Measurements from ENCODE around the gene HAUS3.

- TF ChIP-seq ATF2 (IDR thresholded peaks at IDR 0.05; ENCODE audit: low read length) (no peak), TAF1 (IDR thresholded peaks at IDR 0.05; ENCODE audit: borderline replicate concordance, low read depth, low read length) (no peak), ZNF384 (IDR thresholded peaks at IDR 0.05; ENCODE audit: borderline replicate concordance, low read depth, low read length) (no peak), POLR2A (IDR thresholded peaks at IDR 0.05; ENCODE audit: low read depth, low read length) (no peak), TCF7 (IDR thresholded peaks at IDR 0.05; ENCODE audit: borderline replicate concordance) (no peak), EZH2 (IDR thresholded peaks at IDR 0.05; ENCODE audit: borderline replicate concordance, control insufficient read depth, low read depth, low read length) (no peak), CTCF (IDR thresholded peaks at IDR 0.05 in 2 of 3, conservative IDR thresholded peaks at IDR 0.05 in 1 of 3; ENCODE audit: control insufficient read depth in 2 of 3, extremely low read depth in 1 of 3, insufficient read depth in 1 of 3, low read depth in 3 of 3, low read length in 3 of 3) (no peak), CEBPB (IDR thresholded peaks at IDR 0.05; ENCODE audit: borderline replicate concordance in 1 of 2, low read depth in 2 of 2, low read length in 2 of 2) (no peak), ZZZ3 (IDR thresholded peaks at IDR 0.05; ENCODE audit: control insufficient read depth, insufficient read length, low read depth) (no peak), POLR2AphosphoS5 (IDR thresholded peaks at IDR 0.05; ENCODE audit: low read length) (no peak), MYC (IDR thresholded peaks at IDR 0.05; ENCODE audit: insufficient read depth, insufficient read length, insufficient replicate concordance, low read length, severe bottlenecking) (no peak)
Observed at GRCh38 chr4:2267320-2267811, 25.4 kb upstream of the HAUS3 start.

Measured in GM12878 (cell line).